H9 (cell line): ENCODE data around the gene SPTBN4. TPM values are rescaled to one million over a fixed set of nuclear protein-coding genes. Genes with fewer than 3 reads are reported as not detected.

ENCODE experiments used
- DNase-seq: peaks from one replicate; pipeline ENCODE4 v3.0.0-alpha.2; 2017
- H2AFZ ChIP-seq: one replicate; pipeline ENCODE4 v1.6.1; 2013; ENCODE audit warnings: mild to moderate bottlenecking, low read length, control low read depth, moderate library complexity
- H2AK5ac ChIP-seq: 2 replicates; pipeline ENCODE4 v1.6.1; 2013; ENCODE audit warnings: low read length, control low read depth, mixed read lengths; ENCODE audit not compliant: insufficient read length
- H2BK120ac ChIP-seq: one replicate; pipeline ENCODE4 v1.6.1; 2013; ENCODE audit warnings: low read depth, mild to moderate bottlenecking, low read length, control low read depth, inconsistent platforms; ENCODE audit not compliant: poor library complexity, severe bottlenecking
- H2BK12ac ChIP-seq: 2 replicates; pipeline ENCODE4 v1.6.1; 2013; ENCODE audit warnings: low read length, control low read depth, mixed read lengths, low read depth; ENCODE audit not compliant: insufficient read length
- H2BK15ac ChIP-seq: 2 replicates; pipeline ENCODE4 v1.6.1; 2013; ENCODE audit warnings: low read depth, low read length, control low read depth
- H2BK20ac ChIP-seq: one replicate; pipeline ENCODE4 v1.6.1; 2013; ENCODE audit warnings: low read depth, mild to moderate bottlenecking, low read length, control low read depth, inconsistent platforms; ENCODE audit not compliant: poor library complexity, severe bottlenecking
- H2BK5ac ChIP-seq: 2 replicates; pipeline ENCODE4 v1.6.1; 2013; ENCODE audit warnings: low read length, control low read depth, mixed read lengths; ENCODE audit not compliant: insufficient read length
- H3K14ac ChIP-seq: 2 replicates; pipeline ENCODE4 v1.6.1; 2013; ENCODE audit warnings: low read length, control low read depth; ENCODE audit not compliant: insufficient read depth
- H3K18ac ChIP-seq: 2 replicates; pipeline ENCODE4 v1.6.1; 2013; ENCODE audit warnings: low read depth, mild to moderate bottlenecking, mixed read lengths, low read length, control low read depth; ENCODE audit not compliant: insufficient read length
- H3K23ac ChIP-seq: 2 replicates; pipeline ENCODE4 v1.6.1; 2013; ENCODE audit warnings: low read length, control low read depth, mixed read lengths, low read depth; ENCODE audit not compliant: insufficient read length
- H3K23me2 ChIP-seq: 2 replicates; pipeline ENCODE4 v1.6.1; 2013; ENCODE audit warnings: low read depth, mild to moderate bottlenecking, mixed read lengths, low read length, control low read depth; ENCODE audit not compliant: insufficient read length, poor library complexity, severe bottlenecking
- H3K27ac ChIP-seq: 2 replicates; pipeline ENCODE4 v1.5.1; 2013; ENCODE audit warnings: low read length, control low read depth, mixed read lengths, low read depth; ENCODE audit not compliant: insufficient read length
- H3K27me3 ChIP-seq: 2 replicates; pipeline ENCODE4 v1.6.1; 2013; ENCODE audit warnings: low read length, control low read depth, inconsistent platforms; ENCODE audit not compliant: insufficient read depth
- H3K4ac ChIP-seq: 2 replicates; pipeline ENCODE4 v1.6.1; 2013; ENCODE audit warnings: low read depth, mild to moderate bottlenecking, control low read depth, inconsistent platforms, low read length, moderate library complexity
- H3K4me1 ChIP-seq: 2 replicates; pipeline ENCODE4 v1.6.1; 2013; ENCODE audit warnings: low read length, control low read depth, inconsistent platforms; ENCODE audit not compliant: insufficient read depth
- H3K4me2 ChIP-seq: 2 replicates; pipeline ENCODE4 v1.6.1; 2013; ENCODE audit warnings: low read length, control low read depth, mixed read lengths; ENCODE audit not compliant: insufficient read length, insufficient read depth
- H3K56ac ChIP-seq: 2 replicates; pipeline ENCODE4 v1.6.1; 2013; ENCODE audit warnings: low read depth, mild to moderate bottlenecking, mixed read lengths, low read length, control low read depth; ENCODE audit not compliant: insufficient read length
- H3K79me1 ChIP-seq: 2 replicates; pipeline ENCODE4 v1.6.1; 2013; ENCODE audit warnings: low read depth, mild to moderate bottlenecking, moderate library complexity, low read length, control low read depth, inconsistent platforms; ENCODE audit not compliant: insufficient read depth, poor library complexity, severe bottlenecking
- H3K79me2 ChIP-seq: 2 replicates; pipeline ENCODE4 v1.6.1; 2013; ENCODE audit warnings: low read length, control low read depth, inconsistent platforms; ENCODE audit not compliant: insufficient read depth
- H3K9ac ChIP-seq: 2 replicates; pipeline ENCODE4 v1.6.1; 2013; ENCODE audit warnings: low read length, control low read depth, mixed read lengths; ENCODE audit not compliant: insufficient read length; ENCODE audit errors: extremely low read depth
- H3K9me3 ChIP-seq: one replicate; pipeline ENCODE4 v1.6.1; 2013; ENCODE audit warnings: low read depth, low read length, inconsistent platforms; ENCODE audit not compliant: control insufficient read depth
- H3T11ph ChIP-seq: one replicate; pipeline ENCODE4 v1.6.1; 2013; ENCODE audit warnings: mild to moderate bottlenecking, low read length, control low read depth, inconsistent platforms
- H4K20me1 ChIP-seq: one replicate; pipeline ENCODE4 v1.6.1; 2013; ENCODE audit not compliant: control insufficient read depth, insufficient read length, insufficient read depth
- H4K5ac ChIP-seq: 2 replicates; pipeline ENCODE4 v1.6.1; 2013; ENCODE audit warnings: low read depth, mild to moderate bottlenecking, mixed read lengths, low read length, control low read depth; ENCODE audit not compliant: insufficient read length
- H4K8ac ChIP-seq: replicated peaks from 2 replicates; pipeline ENCODE4 v1.6.1; 2013; ENCODE audit warnings: low read length, control low read depth, mixed read lengths, low read depth; ENCODE audit not compliant: insufficient read length
- H4K91ac ChIP-seq: 2 replicates; pipeline ENCODE4 v1.6.1; 2013; ENCODE audit warnings: low read depth, mild to moderate bottlenecking, moderate library complexity, mixed read lengths, low read length, control low read depth; ENCODE audit not compliant: insufficient read length
- H3K27ac Mint-ChIP-seq, 3 experiments: 2 replicates in 2 of 3; 3 replicates in 1 of 3; pipeline ENCODE4 v1.8.0; 2020 to 2021; ENCODE audit warnings: mixed read lengths in 3 of 3, mild to moderate bottlenecking in 1 of 3, moderate library complexity in 1 of 3
- H3K27me3 Mint-ChIP-seq: 2 replicates; pipeline ENCODE4 v1.8.0; 2021; ENCODE audit warnings: low read depth, mild to moderate bottlenecking, moderate library complexity, mixed read lengths
- H3K36me3 Mint-ChIP-seq, 3 experiments: 2 replicates in 2 of 3; 3 replicates in 1 of 3; pipeline ENCODE4 v1.8.0; 2020 to 2021; ENCODE audit warnings: low read depth in 3 of 3, mixed read lengths in 3 of 3; ENCODE audit not compliant: insufficient read depth in 1 of 3
- H3K4me1 Mint-ChIP-seq, 2 experiments: 2 replicates each; pipeline ENCODE4 v1.8.0; 2020; ENCODE audit warnings: mixed read lengths in 2 of 2
- H3K4me3 Mint-ChIP-seq, 2 experiments: 2 replicates in 1 of 2; 3 replicates in 1 of 2; pipeline ENCODE4 v1.8.0; 2020 to 2021; ENCODE audit warnings: mild to moderate bottlenecking in 2 of 2, mixed read lengths in 2 of 2, moderate library complexity in 1 of 2
- H3K9me3 Mint-ChIP-seq, 2 experiments: 2 replicates in 1 of 2; 3 replicates in 1 of 2; pipeline ENCODE4 v1.8.0; 2020; ENCODE audit warnings: mild to moderate bottlenecking in 2 of 2, mixed read lengths in 2 of 2, moderate library complexity in 1 of 2
- WGBS: extraction: QIAGEN DNeasy Blood & Tissue Kit; methylation state at CpG from one replicate; pipeline ENCODE4 v1.1.7; 2013; ENCODE audit warnings: missing lambda C conversion rate, low lambda C conversion rate, mixed read lengths; ENCODE audit not compliant: insufficient read length; ENCODE audit errors: extremely low coverage; 5-methylcytosine and 5-hydroxymethylcytosine counted together
- total RNA-seq: library from RNA; stranded (reverse); gene quantifications from 2 replicates; pipeline ENCODE4 v1.2.1, GENCODE V29; 2021
- TF ChIP-seq, protein P1 (sequence below): fragments of 200-600 bp; sonication (generic); conservative IDR thresholded peaks from 3 replicates; pipeline ENCODE4 v1.8.0; 2021; ENCODE audit warnings: antibody characterized with exemption, mild to moderate bottlenecking

SPTBN4 gene
- total RNA-seq, 1 experiment from 2014 or later: 2.9 TPM

- Mint-ChIP-seq H3K4me1 (peaks cover 6 to 9% of the 10 kb centered on the region in 2 experiments; a peak in 3 of 4 replicates), H3K27ac (no peak overlapping the region), H3K9me3 (peaks cover 8 to 11% of the 10 kb centered on the region in 2 experiments; a peak in 4 of 5 replicates), H3K4me3 (no peak overlapping the region), H3K36me3 (no peaks in the 10 kb centered on the region; a peak in 2 of 7 replicates), H3K27me3 (peaks cover 67% of the 10 kb centered on the region)
- H3K9me3 ChIP-seq: no peaks in the 10 kb centered on the region
- no peak overlapping the region for H3K14ac ChIP-seq
- no peak overlapping the region for H3T11ph ChIP-seq
- H3K23ac ChIP-seq: no peak overlapping the region
- H3K23me2 ChIP-seq: peaks cover 3% of the 10 kb centered on the region
- no peaks in the 10 kb centered on the region for H3K27me3 ChIP-seq
- H3K79me1 ChIP-seq: no peaks in the 10 kb centered on the region
- H3K4ac ChIP-seq: no peak overlapping the region
- H3K4me1 ChIP-seq: no peaks in the 10 kb centered on the region
- no peak overlapping the region for H3K4me2 ChIP-seq
- no peak overlapping the region for H2AFZ ChIP-seq
- no peak overlapping the region for H4K8ac ChIP-seq
- no peaks in the 10 kb centered on the region for H4K20me1 ChIP-seq
- H3K27ac ChIP-seq: no peak overlapping the region
- H2BK120ac ChIP-seq: no peak overlapping the region
- H4K91ac ChIP-seq: no peak overlapping the region
- H2BK5ac ChIP-seq: no peak overlapping the region
- no peak overlapping the region for H3K9ac ChIP-seq
- TF ChIP-seq, protein P1, sequence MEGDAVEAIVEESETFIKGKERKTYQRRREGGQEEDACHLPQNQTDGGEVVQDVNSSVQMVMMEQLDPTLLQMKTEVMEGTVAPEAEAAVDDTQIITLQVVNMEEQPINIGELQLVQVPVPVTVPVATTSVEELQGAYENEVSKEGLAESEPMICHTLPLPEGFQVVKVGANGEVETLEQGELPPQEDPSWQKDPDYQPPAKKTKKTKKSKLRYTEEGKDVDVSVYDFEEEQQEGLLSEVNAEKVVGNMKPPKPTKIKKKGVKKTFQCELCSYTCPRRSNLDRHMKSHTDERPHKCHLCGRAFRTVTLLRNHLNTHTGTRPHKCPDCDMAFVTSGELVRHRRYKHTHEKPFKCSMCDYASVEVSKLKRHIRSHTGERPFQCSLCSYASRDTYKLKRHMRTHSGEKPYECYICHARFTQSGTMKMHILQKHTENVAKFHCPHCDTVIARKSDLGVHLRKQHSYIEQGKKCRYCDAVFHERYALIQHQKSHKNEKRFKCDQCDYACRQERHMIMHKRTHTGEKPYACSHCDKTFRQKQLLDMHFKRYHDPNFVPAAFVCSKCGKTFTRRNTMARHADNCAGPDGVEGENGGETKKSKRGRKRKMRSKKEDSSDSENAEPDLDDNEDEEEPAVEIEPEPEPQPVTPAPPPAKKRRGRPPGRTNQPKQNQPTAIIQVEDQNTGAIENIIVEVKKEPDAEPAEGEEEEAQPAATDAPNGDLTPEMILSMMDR: no peak
- no peak overlapping the region for H3K18ac ChIP-seq
- peak; percentile 52 for DNase-seq
- H2BK20ac ChIP-seq: no peak overlapping the region
- no peak overlapping the region for H2BK12ac ChIP-seq
- no peaks in the 10 kb centered on the region for H3K79me2 ChIP-seq
- no CpG with 5 or more reads among the region's 25 CpGs for WGBS
- no peak overlapping the region for H4K5ac ChIP-seq
- no peak overlapping the region for H3K56ac ChIP-seq
- no peak overlapping the region for H2BK15ac ChIP-seq
- H2AK5ac ChIP-seq: no peak overlapping the region
Measured at GRCh38 chr19:40489882-40490230, 23.1 kb downstream of the SPTBN4 start.
